GM21529 (cell line): ENCODE measurements around the gene KCP.

Experiments used
- ATAC-seq: cut with Tn5 transposase; IDR thresholded peaks from one replicate; pipeline ENCODE4 v1.9.1; 2021; ENCODE audit not compliant: unreplicated experiment

The KCP gene

GRCh38 chr7:128888756-128889095 lies 21.8 kb downstream of the KCP start:
- ATAC-seq: no peak

- no peak for ATAC-seq
Observed at GRCh38 chr7:128888039-128888755, 22.3 kb downstream of the KCP start.

- ATAC-seq: no peak
Observed at GRCh38 chr7:128887169-128888038, 23.1 kb downstream of the KCP start.

GRCh38 chr7:128886391-128887168 lies 23.9 kb downstream of the KCP start:
- ATAC-seq: no peak

GRCh38 chr7:128885370-128886187 lies 24.9 kb downstream of the KCP start:
- ATAC-seq: no peak

- no peak for ATAC-seq
Observed at GRCh38 chr7:128884561-128885369, 25.7 kb downstream of the KCP start.

- ATAC-seq: peak; percentile 80
Observed at GRCh38 chr7:128883622-128884448, 26.7 kb downstream of the KCP start.

- no peak for ATAC-seq
Observed at GRCh38 chr7:128882134-128882533, 28.4 kb downstream of the KCP start.

- no peak for ATAC-seq
Observed at GRCh38 chr7:128881458-128882125, 28.9 kb downstream of the KCP start.

GRCh38 chr7:128880791-128881457 lies 29.6 kb downstream of the KCP start:
- ATAC-seq: no peak

- no peak for ATAC-seq
Observed at GRCh38 chr7:128879939-128880746, 30.4 kb downstream of the KCP start.

- no peak for ATAC-seq
Observed at GRCh38 chr7:128879461-128879938, 31.0 kb downstream of the KCP start.

- ATAC-seq: no peak
Observed at GRCh38 chr7:128878226-128879105, 32.0 kb downstream of the KCP start.

GRCh38 chr7:128877756-128878120 lies 32.8 kb downstream of the KCP start:
- ATAC-seq: no peak

GRCh38 chr7:128876978-128877755 lies 33.3 kb downstream of the KCP start:
- ATAC-seq: no peak
